GM04504 (cell line): ENCODE data around the gene HSPG2.
"Not testable (repeated sequence)": the region's sequence is repeated elsewhere in the genome, so short reads cannot be mapped to it uniquely, and the experiment has no call there.

Source experiments
- DNase-seq: peaks from one replicate; pipeline ENCODE4 v3.0.0-alpha.2; 2012; ENCODE audit warnings: low read depth

The HSPG2 gene

GRCh38 chr1:21912038-21912758, 24.9 kb downstream of the HSPG2 start:
- no peak for DNase-seq

GRCh38 chr1:21911205-21912001, 25.7 kb downstream of the HSPG2 start:
- no peak for DNase-seq

DNA sequence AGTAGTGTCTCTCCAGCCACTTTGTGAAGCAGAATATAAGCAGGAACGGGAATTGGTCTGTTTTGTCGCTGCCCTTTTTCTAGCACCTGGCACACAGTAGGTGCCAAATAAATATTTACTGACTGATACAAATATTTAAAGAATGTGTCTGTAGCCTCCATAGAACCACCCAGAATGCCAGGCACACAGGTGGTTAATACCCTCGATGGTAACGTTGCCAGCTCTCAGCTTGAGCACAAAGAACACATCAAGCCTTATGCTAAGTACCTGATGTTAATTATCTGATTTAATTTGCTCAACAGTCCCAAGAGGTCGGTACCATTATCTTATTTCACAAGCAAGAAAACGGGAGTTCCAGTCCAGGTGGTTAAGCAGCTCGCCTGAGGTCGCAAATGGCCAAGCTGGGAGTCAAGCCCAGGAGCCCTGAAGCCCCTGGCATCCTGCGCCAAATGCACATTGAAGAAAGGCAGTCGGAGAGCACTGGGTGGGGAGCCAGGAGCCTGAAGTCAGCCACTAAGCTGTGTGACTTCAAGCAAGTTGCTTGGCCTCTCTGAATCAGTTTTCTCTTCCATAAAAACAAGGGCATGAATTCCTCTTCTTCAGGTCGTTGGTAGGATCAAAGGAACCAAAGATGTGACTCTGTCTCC, 26.4 kb downstream of the HSPG2 start:
- no peak for DNase-seq

DNA sequence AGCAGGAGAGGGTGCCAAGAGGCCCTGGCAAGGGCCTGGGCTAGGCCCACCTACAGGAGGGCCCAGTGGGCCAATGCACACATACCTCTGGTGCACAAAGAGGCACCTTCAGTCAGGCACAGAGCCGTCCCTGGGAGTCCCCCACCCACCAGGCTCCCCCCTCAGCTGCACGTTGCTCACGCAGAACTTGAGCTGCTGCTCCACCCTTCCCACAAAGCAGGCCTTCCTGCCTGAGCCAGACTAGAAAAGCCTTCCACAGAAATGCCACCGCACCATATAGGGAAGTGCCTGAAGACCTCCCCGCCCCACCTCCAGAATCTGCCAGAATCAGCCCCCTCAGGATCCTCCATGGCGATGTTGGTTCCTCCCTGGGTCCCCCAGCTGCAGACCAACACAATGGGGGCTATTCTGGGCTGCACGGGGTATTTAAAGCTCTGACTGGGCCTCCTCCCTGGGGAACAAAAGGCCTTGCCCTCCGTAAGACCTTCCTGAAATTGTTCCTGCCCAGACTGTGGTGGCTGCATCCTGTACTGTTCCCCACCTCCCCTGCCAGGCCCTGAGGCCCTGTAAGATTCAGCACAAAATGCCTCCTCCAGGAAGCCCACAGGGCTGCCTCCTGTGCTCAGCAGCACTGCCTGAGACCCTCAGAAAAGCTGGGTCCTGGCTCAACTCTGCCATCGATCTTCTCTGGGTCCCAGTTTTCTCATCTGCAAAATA, 27.2 kb downstream of the HSPG2 start:
- DNase-seq = no peak

- no peak for DNase-seq
Measured at GRCh38 chr1:21909286-21909759, 27.8 kb downstream of the HSPG2 start.

DNA sequence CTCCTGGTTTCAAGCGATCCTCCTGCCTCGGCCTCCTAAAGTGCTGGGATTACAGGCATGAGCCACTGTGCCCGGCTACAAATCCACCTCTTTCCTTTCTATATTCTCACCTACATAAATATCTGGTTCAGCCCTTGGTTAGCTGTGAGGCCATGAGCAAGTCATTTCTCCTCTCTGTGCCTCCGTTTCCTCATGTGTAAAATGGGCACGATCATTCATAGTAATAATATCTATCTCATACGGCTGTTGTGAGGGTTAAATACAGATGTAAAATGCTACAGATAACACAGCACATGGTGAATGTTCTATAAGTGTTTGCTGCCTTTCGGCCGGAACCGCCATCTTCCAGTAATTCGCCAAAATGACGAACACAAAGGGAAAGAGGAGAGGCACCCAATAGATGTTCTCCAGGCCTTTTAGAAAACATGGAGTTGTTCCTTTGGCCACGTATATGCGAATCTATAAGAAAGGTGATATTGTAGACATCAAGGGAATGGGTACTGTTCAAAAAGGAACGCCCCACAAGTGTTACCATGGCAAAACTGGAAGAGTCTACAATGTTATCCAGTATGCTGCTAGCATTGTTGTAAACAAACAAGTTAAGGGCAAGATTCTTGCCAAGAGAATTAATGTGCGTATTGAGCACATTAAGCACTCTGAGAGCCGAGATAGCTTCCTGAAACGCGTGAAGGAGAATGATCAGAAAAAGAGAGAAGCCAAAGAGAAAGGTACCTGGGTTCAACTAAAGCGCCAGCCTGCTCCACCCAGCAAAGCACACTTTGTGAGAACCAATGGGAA, 29.2 kb downstream of the HSPG2 start:
- DNase-seq = not testable (repeated sequence)

- no peak for DNase-seq
Measured at GRCh38 chr1:21907079-21907418, 30.1 kb downstream of the HSPG2 start.

DNA sequence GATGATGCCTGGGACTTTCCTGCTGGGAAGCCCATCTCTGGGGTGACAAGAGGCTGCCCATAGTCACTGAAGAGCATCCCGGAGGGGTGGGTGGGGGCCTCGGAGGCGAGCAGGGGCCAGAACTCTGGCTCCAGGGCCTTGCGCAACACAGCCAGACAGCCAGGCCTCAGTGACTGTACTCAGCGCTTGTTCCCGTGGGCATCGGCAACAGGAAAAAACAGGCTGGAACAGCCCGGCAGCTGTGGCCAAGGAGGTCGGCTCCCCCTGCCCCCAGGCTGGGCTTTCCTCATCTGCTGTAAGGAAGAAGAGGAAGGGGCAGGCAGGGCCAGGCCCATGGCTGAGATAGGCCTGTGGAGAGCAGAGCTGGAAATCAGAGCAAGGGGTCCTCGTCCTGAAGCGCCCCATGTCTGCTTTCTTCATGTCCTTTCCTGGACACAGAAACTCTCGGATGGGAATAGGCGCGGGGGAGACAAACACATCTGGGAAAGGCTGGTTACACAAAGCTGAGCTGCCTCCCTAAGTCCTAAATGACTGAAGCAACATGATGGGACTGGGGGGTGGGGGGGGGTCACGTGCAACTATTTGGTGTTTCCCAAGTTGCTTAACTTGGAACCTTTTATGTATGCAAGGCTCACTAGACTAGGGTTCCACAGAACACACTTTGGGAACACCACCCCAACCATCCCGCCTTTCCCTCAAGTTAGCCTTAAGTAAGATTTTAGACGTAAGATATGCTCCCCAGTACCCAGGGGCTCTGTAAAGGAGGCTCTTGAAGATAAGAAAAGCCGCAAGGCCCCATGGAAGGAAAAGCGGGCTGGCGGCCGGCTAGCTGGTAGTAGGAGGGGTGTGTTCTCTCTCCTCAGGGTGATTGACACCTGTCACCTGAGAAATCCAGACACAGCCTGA, 30.7 kb downstream of the HSPG2 start:
- DNase-seq = no peak

- DNase-seq = no peak
Measured at GRCh38 chr1:21904704-21905520, 32.2 kb downstream of the HSPG2 start.

DNA sequence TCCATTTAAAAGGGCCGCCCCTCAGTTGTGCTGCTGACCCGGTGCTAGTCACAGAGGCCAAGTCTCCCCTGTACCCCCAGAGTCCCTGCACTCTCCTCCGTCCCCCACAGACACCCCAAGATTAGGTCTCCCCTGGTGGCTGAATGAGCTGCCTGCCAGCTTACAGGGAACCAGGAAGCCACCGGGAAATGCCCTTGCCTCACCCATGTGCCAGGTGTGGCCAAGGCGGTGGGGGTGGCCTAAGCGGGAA, 32.7 kb downstream of the HSPG2 start:
- no peak for DNase-seq

GRCh38 chr1:21903638-21904453, 33.3 kb downstream of the HSPG2 start:
- no peak for DNase-seq

DNA sequence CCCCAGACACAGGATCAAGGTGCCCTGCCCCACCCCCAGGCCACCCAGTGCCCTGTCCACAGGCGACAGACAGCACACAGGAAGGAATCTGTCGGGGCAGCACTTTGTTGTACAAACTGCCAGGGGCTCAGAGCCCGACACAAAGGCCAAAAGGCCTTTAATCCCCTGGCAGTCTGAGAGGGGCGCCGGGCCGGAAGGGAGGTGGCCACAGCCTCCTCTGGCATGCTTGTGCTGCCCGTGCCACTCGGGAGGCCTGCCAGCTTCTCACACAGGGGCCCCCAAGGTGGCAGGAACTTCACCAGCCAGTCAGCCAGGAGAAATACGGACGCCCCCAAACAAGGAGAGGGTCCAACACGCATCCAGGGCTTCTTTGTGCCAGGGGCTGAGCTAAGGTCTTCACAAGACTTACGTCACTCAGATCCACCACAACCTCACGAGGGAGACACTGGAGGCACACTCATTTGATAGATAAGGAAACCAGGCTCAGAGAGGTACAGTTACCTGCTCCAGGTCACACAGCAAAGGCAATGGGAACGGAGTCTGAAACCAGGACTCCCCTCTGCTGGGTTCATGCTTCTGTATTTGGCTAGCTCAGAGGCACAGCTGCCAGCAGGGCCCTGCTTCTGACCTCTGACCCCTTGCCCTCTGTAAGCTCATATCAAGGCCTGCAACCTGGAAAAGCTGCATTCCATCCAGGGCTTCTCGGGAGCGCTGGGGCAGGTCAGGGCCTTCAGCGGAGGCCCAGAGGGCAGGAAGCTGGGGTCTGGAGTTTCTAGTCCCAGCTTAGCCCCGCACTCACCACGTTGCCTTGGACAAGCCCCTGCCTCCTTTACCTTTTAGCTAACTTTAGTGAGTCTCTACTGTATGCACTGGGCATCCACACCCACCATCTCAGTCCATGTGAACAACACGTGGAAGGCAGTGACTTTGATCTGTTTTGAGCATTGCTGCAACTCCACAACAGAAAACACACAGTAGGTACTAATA, 34.8 kb downstream of the HSPG2 start:
- no peak for DNase-seq

DNA sequence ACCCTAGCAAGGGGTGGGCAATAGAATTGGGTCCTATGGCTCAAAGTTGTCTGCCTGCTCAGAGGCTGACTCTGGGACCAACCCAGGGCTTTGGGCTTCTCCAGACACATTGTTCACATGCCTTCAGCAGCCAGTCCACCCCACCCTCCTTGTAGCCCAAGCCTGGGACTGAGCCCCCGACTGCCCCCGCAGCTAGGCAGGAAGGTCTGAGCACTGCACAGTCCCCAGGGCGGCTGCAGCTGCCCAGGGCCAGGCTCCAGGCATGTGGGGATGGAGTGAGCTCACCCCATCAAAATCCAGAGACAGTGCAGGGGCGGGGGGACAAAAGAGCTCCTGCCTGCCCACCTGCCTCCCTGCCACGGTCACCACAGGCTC, 35.6 kb downstream of the HSPG2 start:
- DNase-seq = no peak

DNA sequence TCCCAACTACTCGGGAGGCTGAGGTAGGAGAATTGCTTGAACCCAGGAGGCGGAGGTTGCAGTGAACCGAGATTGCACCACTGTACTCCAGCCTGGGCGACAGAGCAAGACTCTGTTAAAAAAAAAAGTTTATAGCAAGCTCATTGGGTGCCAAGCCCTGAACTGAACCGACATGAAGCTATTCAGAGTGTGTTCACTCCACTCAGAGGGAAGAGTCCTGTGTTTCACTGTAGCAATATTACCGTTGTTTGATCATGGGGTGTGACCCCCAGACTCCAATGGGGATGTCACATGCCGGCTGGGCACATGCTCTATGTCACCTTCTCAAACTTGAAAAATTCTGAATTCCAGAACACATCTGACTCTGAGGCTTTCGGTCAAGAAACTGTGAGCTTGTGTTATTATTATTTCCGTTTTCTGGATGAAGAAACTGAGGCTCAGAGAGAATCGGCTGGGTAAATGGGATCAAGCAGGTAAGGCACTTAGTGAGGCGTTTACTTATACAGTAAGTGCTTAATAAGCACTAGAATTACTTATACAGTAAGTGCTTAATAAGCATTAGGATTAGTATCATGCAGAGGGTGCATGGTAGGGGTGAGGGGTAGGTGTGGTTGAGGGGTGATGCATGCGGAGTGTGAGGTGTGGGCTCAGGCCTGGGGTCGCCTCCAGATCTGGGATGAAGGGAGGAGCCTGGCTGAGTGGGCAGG, 36.2 kb downstream of the HSPG2 start:
- DNase-seq = no peak

DNA sequence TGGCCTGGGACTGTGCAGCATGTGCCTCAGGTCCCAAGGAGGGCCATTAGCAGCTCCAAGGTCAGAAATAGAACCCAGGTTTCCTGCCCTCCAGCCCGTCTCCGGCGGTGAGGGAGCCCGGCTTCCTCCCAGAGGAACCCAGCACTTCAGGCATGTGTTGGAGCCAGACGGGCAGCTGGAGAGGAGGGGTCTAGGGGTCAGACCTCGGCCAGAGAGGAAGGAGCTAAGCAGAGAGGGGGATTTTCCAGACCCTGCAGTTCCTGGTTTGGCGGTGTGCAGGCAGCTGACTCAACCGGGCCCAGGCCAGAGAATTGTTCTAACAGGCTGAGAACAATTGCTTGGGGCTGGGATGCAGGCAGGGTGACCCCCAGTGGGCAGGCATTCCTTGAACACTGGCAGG, 37.1 kb downstream of the HSPG2 start:
- DNase-seq = no peak

DNA sequence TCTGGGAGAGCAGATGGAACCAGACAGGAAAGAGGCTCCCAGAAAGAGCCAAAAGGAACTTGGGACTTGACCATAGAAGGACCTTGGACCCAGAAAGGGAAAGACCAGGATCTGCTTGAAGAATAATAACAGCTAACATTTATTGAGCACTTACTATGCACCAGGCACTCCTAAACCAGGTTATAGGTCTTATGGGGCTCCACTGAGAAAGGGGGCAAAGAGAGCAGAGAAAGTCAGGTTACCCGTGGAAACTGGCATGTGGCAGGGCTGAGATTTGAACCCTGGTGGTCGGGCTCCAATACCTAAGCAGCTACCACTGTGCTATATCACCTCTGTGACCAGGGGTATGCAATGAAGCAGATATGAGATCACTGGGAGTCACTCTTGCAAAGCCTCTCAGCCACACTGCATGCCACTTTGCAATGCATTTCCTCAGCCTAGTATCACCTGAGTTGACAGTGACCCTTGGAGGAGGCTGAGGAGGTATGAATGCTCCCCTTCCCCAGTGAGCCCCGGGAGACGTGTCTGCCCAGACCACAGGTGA, 37.8 kb downstream of the HSPG2 start:
- no peak for DNase-seq
